ENCODE measurements around the gene ZMYM3. TPM values are rescaled to one million over a fixed set of nuclear protein-coding genes. Genes with fewer than 3 reads are reported as not detected.

ZMYM3 gene
- total and polyA plus RNA-seq, 2 donors (not counting 1 experiment from before 2014, with no cell fraction given) = 13.4 to 16.8 TPM

GRCh38 chrX:71256051-71256450 is 2.1 kb upstream of the ZMYM3 start:
- Histone ChIP-seq H3K4me3 (replicated peaks in 1 of 4; ENCODE audit: control extremely low read depth in 1 of 4, insufficient read depth in 1 of 4, low read depth in 3 of 4, low read length in 4 of 4) (no peak overlapping the region), H3K27ac (ENCODE audit: insufficient read depth, low read length) (no peak overlapping the region), H3K9me3 (ENCODE audit: control insufficient read depth, insufficient read depth, low read depth, low read length) (no peaks in the 10 kb centered on the region), H3K9ac (ENCODE audit: insufficient read depth, low read length) (no peak overlapping the region), H3K4me2 (ENCODE audit: extremely low read depth, insufficient read depth, low read length) (peak overlapping the region; percentile 5), H2AFZ (ENCODE audit: low read length) (no peak overlapping the region), H3K36me3 (ENCODE audit: control insufficient read depth, insufficient read depth, low read length) (no peaks in the 10 kb centered on the region), H4K20me1 (ENCODE audit: control insufficient read depth, extremely low read depth, insufficient read depth, low read length) (no peaks in the 10 kb centered on the region), H3K4me1 (ENCODE audit: control insufficient read depth, extremely low read depth, insufficient read depth, low read length) (peaks cover 4% of the 10 kb centered on the region), H3K79me2 (ENCODE audit: control insufficient read depth, insufficient read depth, low read length) (no peaks in the 10 kb centered on the region), H3K27me3 (ENCODE audit: control insufficient read depth, insufficient read depth, low read length) (no peaks in the 10 kb centered on the region)
- TF ChIP-seq, protein P1, sequence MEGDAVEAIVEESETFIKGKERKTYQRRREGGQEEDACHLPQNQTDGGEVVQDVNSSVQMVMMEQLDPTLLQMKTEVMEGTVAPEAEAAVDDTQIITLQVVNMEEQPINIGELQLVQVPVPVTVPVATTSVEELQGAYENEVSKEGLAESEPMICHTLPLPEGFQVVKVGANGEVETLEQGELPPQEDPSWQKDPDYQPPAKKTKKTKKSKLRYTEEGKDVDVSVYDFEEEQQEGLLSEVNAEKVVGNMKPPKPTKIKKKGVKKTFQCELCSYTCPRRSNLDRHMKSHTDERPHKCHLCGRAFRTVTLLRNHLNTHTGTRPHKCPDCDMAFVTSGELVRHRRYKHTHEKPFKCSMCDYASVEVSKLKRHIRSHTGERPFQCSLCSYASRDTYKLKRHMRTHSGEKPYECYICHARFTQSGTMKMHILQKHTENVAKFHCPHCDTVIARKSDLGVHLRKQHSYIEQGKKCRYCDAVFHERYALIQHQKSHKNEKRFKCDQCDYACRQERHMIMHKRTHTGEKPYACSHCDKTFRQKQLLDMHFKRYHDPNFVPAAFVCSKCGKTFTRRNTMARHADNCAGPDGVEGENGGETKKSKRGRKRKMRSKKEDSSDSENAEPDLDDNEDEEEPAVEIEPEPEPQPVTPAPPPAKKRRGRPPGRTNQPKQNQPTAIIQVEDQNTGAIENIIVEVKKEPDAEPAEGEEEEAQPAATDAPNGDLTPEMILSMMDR (conservative IDR thresholded peaks at IDR 0.05 in 1 of 2, IDR thresholded peaks at IDR 0.05 in 1 of 2; ENCODE audit: low read depth in 1 of 2, low read length in 2 of 2) = no peak
- TF ChIP-seq EZH2 (IDR thresholded peaks at IDR 0.05; ENCODE audit: low read length, missing control alignments) = no peak
- peak in 1 of 2 donors; percentile 23 for DNase-seq (ENCODE audit: low read depth in 2 of 2)

GRCh38 chrX:71253253-71254091 is 468 bp downstream of the ZMYM3 start:
- Histone ChIP-seq H3K27me3 (ENCODE audit: control insufficient read depth, insufficient read depth, low read length) (no peaks in the 10 kb centered on the region), H3K9me3 (ENCODE audit: control insufficient read depth, insufficient read depth, low read depth, low read length) (no peaks in the 10 kb centered on the region), H3K27ac (ENCODE audit: insufficient read depth, low read length) (peak overlapping the region; percentile 32), H4K20me1 (ENCODE audit: control insufficient read depth, extremely low read depth, insufficient read depth, low read length) (no peaks in the 10 kb centered on the region), H3K4me3 (replicated peaks in 1 of 4; ENCODE audit: control extremely low read depth in 1 of 4, insufficient read depth in 1 of 4, low read depth in 3 of 4, low read length in 4 of 4) (peak overlapping the region; percentile 75 to 76 (median 75)), H3K4me2 (ENCODE audit: extremely low read depth, insufficient read depth, low read length) (peak overlapping the region; percentile 93), H3K36me3 (ENCODE audit: control insufficient read depth, insufficient read depth, low read length) (no peaks in the 10 kb centered on the region), H3K4me1 (ENCODE audit: control insufficient read depth, extremely low read depth, insufficient read depth, low read length) (peaks cover 4% of the 10 kb centered on the region), H3K79me2 (ENCODE audit: control insufficient read depth, insufficient read depth, low read length) (no peaks in the 10 kb centered on the region), H2AFZ (ENCODE audit: low read length) (peak overlapping the region; percentile 39), H3K9ac (ENCODE audit: insufficient read depth, low read length) (peak overlapping the region; percentile 66)
- TF ChIP-seq, protein P1 (conservative IDR thresholded peaks at IDR 0.05 in 1 of 2, IDR thresholded peaks at IDR 0.05 in 1 of 2; ENCODE audit: low read depth in 1 of 2, low read length in 2 of 2) = peak; percentile 28 to 51
- TF ChIP-seq EZH2 (IDR thresholded peaks at IDR 0.05; ENCODE audit: low read length, missing control alignments) = no peak
- peak; percentile 30 to 36 for DNase-seq (ENCODE audit: low read depth in 2 of 2)

GRCh38 chrX:71252221-71252620 is 1.7 kb downstream of the ZMYM3 start:
- Histone ChIP-seq H3K4me1 (ENCODE audit: control insufficient read depth, extremely low read depth, insufficient read depth, low read length) (peaks cover 4% of the 10 kb centered on the region), H4K20me1 (ENCODE audit: control insufficient read depth, extremely low read depth, insufficient read depth, low read length) (no peaks in the 10 kb centered on the region), H2AFZ (ENCODE audit: low read length) (no peak overlapping the region), H3K36me3 (ENCODE audit: control insufficient read depth, insufficient read depth, low read length) (no peaks in the 10 kb centered on the region), H3K27me3 (ENCODE audit: control insufficient read depth, insufficient read depth, low read length) (no peaks in the 10 kb centered on the region), H3K27ac (ENCODE audit: insufficient read depth, low read length) (no peak overlapping the region), H3K79me2 (ENCODE audit: control insufficient read depth, insufficient read depth, low read length) (no peaks in the 10 kb centered on the region), H3K4me3 (replicated peaks in 1 of 4; ENCODE audit: control extremely low read depth in 1 of 4, insufficient read depth in 1 of 4, low read depth in 3 of 4, low read length in 4 of 4) (peak overlapping the region in 2 of 4 experiments; percentile 6 to 75), H3K9me3 (ENCODE audit: control insufficient read depth, insufficient read depth, low read depth, low read length) (no peaks in the 10 kb centered on the region), H3K4me2 (ENCODE audit: extremely low read depth, insufficient read depth, low read length) (peak overlapping the region; percentile 93), H3K9ac (ENCODE audit: insufficient read depth, low read length) (no peak overlapping the region)
- TF ChIP-seq EZH2 (IDR thresholded peaks at IDR 0.05; ENCODE audit: low read length, missing control alignments) = no peak
- TF ChIP-seq, protein P1 (conservative IDR thresholded peaks at IDR 0.05 in 1 of 2, IDR thresholded peaks at IDR 0.05 in 1 of 2; ENCODE audit: low read depth in 1 of 2, low read length in 2 of 2) = no peak
- DNase-seq (ENCODE audit: low read depth in 2 of 2) = no peak

All from fibroblast of lung (primary cell).